Measurements from ENCODE around the gene CRADD.

CRADD gene

DNA sequence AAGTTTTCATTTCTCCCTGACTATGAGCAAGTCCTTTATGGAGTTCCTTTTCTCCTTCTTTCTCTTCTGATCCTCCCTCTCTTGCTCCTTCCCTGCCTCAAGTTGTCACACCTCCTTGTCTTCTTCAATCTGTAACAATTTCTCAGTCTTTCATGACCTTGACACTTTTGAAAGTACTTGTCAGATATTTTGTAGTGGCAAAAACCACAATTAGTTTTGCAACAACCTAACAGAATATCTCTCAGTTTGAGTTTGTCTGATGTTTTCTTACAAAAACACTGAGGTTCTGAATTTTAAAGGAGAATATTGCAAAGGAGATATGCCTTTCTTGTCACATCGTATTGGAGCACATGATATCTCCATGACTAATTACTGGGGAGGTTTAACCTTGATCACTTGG is 4.1 kb upstream of the CRADD start:
- DNase-seq: no peak

DNA sequence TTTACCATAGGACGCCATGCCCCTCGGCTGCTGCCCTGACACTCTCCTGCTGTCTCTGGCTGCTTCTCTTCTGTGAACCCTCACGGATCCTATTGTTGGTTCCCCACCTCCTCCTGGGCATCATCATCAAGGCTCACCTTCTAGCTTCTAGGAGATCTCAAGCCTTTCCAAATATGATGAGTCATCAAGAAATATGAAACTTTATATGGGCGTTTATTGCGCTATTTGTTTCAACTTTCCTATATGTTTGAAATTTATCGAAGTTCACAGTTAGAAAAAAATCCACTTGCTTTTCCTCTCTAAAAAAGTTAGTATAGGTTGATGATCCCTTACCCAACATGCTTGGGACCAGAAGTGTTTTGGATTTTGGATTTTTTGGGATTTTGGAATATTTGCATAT is 2.8 kb upstream of the CRADD start:
- no peak for DNase-seq

DNA sequence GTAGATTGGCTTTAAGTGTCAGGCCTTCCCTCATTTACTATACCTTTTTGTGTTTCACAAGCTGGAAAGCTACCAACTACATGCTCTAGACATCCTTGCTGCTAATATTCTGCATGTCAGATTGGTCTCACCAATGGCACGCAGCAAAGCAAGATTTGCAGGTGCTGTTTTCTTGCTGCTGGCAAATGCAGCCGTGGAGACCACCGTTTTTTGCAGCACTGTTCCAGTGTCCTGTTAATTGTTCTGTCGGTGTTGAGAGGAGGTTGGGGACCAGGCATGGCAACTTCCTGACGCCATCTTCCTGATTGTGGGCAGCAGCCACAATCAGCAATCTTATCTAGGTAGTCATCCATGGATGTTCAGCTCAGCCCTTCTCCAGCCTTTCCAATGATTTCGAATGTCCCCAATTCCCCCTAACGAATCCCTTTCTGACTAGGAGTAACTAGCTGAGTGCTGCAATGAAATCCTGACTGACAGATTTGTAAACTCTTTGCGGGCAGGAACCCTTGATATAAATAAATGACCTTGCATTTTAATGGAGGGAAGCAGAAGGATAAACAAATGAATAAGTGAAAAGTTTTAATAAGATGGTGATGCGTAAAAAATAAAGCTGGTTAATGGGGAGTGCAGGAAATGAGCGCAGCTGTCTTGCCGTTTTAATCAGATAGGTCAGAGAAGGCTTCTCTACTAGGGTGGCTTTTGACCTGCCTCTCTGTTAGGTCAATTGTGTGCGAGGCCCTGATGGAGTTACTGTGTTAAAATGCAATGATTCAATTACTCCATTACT is 574 bp upstream of the CRADD start:
- DNase-seq: no peak

DNA sequence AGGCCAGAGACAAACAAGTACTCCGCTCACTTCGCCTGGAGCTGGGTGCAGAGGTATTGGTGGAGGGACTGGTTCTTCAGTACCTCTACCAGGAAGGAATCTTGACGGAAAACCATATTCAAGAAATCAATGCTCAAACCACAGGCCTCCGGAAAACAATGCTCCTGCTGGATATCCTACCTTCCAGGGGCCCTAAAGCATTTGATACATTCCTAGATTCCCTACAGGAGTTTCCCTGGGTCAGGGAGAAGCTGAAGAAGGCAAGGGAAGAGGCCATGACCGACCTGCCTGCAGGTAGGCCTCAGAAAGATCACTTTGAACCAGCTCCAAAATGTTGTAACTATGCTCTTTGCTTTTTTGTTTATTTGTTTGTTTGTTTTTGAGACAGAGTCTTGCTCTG is 1.6 kb downstream of the CRADD start:
- no peak for DNase-seq

DNA sequence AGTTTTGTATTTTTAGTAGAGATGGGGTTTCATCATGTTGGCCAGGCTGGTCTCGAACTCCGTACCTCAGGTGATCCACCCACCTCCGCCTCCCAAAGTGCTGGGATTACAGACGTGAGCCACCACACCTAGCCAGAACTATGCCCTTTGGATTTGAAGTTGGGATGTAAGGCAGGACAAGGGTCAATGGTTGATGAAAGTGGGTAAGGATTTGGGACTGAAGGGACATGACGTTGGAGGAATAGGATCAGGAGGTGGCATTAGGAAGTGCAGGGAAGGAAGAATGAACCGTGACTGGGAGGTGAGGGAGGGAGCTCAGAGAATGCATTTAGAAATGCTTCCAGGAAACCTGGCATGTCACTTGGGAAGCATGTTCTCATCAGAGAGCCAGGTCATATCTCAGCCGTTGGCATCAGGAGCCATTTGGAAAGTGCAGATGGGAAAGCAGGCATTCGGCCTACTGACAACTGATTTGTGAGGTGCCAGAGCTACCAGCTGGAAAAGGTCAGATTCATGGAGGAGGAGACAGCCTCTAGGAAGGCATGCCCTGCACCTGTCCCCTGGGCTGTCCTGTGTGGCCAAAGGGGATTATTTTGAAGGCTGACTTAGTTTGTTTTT is 2.2 kb downstream of the CRADD start:
- DNase-seq: no peak

DNA sequence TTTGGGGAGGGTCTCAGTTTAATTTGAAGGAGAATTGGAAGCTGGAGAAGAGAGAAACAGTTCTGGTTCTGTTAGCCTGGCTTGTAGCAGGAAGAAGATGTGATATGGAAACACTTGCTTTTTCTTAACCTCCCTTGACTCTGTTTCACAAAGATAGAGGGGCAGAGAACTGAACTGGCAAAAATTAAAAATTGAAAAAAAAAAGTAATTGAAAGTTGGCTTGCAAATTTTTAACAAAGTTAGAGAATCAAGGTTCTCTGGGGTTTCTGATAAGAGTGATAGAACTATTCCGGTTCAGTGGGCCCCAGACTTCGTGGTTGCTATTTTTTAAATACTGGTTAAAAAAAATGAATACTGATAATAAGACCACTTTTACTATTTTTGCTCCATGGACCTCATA is 2.8 kb downstream of the CRADD start:
- DNase-seq: no peak

DNA sequence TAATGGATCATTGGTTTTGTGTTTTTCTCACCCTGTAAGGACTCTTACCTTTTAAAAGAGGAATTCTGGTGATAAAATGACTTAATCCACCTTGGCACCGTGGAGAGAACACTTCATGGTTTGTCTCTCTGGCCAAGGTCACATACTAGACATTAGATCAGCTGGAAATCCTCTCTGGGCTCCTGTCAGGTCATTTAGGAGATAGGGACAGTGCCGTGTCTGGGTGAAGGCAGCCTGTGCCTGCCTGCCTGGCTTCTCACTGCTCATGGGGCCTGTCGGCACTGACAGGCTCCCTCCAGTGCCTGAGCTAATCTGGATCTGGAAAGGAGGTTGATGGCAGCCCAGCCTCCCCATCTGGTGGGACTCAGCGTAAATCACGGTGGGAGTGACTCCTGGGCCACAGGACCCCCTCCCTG is 5.7 kb downstream of the CRADD start:
- DNase-seq: no peak

DNA sequence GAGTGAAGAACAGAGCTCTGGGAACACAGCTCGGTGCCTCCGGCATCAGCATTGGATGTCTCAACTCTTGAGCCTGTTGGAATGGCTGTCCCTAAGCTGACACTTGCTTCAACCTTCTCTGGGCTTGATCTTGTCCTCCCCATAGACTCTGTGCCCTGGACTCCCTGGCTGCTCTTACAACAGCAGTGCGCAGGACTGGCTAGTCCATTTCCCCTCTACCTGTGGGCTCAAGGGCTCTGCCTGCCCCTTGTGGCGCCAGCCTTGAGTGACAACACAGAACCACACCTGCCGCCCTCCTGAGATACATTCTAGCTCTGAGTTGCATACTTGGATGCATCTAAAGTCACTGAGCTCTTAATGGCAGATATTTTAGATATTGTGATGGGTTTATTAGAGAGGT is 6.2 kb downstream of the CRADD start:
- no peak for DNase-seq

DNA sequence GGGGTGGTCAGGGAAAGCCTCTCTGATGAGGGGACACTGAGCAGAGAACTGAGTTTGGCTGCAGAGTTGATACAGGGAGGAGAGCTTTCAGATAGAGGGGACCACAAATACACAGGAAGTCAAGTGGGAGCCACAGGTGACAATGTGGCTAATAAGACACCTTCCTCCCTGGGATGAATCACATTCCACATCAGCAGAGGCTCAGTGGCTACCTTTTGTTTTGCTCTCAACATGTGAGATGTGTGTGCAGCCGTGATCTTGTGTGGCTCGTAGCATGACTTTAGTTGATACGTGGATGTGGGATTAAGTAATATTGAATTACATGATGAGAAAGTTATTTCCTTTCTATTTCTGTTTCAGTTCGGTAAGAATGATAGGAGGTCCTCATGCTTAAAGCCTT is 7.5 kb downstream of the CRADD start:
- DNase-seq: no peak

DNA sequence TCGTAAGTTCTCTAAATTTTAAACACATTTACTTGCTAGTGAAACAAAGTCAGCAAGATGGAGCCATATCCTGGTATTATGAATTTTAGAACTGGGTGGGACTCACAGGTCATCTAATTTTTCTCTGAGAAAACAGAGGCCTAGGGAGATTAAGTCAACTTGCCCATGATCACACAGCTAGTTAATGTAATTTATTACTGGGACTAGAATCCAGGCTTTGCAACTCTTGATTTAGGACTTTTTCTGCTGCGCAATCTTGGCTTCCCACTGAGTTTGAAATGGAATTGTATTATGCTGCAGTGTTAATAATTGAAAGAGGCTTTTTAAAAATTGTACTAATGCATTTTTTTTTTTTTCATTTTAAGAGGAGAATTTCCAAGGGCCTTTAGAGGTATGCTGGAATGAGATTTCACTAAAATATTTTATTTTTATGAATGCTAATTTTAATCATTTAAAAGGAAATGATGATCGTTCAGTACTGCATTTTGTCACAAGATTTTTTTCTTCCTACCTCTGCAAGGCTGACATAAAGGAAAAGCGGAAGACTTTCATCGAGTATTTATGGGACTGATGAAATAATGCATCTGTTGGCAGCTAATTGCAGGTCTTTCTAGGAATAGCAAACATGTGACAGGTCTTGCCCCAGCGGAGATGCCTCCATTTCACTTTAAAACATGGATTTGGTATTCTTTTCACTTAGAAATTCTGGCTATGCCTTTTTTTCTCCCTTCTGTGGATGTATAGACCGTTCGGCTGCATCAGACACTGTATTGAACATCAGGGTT is 9.6 kb downstream of the CRADD start:
- DNase-seq: no peak

DNA sequence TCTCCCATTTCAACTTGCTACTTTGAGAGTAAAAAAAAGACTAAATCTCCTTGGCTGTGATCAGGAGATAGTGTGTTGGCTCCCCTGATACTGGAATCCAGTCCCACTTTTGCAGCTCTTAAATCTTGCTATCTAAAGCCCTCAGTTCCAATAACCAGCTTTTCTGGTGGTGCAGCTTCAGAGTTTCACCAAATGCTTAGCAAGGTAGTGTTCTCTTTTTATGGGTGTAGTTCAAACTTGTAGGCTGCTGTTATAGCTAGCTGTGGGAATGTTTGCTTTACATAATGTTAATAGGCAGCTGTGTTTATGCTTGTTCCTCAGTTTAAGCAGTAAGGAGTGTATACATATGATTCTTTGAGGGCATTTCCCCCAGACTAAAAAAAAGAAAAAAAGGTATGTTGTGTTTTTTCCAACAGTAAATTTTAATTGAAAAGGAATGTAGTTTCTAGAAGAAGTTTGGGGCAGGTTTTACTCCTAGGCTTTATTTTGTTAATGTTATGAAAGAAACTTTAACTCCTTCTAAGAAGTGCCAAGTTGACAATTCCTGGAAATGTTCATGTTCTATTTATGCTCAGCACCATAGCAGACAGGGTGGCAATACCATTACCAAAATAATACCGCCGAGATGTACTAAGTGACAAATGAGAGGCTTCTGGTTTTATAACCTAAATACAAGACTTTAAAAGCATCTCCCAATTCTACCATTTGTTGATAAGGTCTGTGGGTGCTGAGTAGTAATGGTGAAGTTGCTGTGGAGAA is 12.1 kb downstream of the CRADD start:
- no peak for DNase-seq

DNA sequence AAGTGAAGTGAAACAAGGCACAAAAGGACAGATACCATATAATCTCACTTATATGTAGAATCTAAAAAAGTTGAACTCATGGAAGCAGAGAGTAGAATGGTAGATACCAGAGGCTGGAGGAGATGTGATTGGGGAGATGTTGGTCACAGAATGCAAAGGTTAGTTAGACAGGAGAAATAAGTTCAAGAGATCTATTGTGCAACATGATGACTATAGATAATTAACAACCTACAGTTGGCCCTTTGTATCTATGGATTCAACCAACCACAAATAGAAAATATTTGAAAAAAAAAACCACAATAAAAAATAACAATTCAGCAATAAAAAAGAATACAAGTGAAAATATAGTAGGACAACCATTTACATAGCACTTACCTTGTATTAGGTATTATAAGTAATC is 19.3 kb downstream of the CRADD start:
- no peak for DNase-seq

DNA sequence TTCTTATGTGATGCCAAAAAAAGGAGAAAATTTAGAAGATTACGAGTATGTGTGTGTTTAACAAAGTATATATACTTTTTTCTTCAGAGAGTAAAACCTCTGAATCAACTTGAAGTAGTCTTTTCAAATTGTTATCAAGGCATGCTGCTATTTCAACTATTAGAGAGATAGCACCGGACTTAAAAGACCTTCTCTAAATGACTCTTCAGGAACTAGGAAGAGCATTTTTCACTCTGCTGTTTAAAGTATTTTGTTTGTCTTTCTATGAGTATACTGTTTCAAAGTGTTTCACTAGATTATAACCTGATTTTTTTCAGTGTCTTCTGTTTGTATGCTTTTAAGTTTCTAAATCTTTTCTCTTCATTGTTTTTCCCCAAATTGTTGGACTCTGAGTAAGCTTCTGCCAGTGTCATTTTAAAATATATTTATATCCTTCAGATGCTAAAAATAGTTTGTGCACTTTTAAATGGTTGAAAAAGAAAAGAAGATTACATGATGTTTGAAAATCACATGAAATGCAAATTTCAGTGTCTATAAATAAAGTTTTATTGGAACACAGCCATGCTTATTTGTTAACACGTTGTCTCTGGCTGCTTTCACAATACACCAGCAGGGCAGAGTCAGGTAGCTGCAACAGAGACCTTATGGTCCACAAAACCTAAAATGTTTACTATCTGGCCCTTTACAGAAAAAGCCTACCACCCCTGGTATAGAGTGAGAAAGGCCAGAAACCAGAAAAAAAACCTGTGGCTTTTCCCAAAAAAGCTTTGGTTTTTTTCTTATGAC is 21.3 kb downstream of the CRADD start:
- DNase-seq: no peak

DNA sequence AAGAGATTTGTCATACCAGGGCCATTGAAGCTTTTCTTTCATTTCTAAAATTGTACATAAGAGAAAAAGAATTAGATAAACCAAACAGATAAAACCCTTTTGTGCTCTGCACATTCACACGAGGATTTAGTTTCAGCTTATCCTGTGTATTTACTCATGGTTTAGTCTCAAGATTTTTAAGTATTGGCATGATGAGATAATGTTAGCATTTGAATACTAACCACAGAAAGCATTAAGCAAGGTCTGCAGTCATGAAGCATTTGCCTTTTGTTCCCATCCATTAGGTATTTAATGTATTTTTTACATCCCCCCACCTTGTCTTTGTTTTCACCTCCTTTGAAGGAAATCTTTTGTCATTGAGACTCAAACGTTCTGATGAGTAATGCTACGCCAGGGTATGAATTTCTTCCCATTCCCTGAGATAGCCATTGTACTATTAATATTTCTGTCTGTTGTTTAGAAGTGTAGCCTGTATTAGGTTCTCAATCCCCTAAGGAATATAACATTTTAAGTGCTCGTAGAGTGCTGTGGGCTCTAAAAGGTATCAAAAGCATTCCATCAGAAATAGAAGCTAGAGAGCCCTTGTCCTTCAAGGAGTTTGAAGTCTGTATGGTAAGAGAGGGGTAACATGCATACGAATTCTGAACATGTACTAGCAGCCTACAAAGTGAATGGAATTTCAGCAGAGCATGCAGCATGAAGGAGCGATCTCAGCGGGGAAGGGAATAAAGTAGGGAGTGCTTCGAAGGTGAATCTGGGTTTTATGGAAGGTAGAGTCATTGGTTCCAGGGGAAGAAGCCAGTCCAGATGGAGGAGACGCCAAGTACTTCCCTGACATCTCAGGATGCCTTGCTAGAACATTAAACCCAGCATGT is 22.3 kb downstream of the CRADD start:
- DNase-seq: no peak

DNA sequence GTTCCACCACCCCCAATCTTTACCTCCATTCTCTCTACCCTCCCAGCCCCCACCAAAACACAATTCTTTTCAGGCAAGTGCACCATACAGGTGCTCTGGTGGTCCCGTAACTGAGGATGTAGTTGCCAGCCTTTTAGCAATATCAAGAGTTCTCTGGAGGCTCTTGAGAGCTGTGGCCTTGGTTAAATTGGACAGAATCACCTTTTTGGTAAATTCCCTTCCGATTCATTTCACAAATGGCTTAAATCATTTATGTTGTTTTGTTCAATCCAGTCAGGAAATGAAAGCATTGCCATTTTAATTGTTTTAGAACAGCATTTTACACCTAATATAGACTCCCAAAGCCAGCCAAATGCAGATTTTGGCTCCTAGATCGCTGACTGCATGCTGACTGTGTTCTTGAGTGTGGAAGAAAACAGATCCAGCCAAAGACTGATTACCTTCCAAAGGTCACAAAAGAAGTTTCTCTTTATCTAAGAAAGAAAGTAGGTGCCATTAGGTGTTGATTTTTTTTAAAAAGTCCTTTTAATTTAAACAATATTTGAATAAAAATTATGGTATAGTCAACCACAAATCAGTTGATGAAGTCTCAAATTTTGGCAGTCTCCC is 25.6 kb downstream of the CRADD start:
- DNase-seq: no peak

DNA sequence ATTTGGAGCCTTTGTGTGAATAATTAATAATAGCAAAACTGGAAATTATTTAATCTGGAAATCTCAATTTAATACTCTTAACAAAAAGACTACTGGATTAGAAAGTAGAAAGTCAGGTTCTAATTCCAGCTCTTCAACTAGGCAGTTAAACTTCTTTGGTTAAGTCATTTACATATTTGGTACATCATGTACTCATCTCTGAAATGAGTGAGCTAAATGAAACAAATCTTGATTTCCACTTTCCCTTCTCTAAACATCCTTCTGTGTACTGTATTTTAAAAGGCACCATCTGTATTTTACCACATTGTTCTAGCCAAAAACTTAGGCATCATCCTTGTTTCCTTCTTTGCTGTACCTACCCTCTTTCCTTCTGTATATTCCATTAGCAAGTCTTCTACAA is 26.9 kb downstream of the CRADD start:
- no peak for DNase-seq

DNA sequence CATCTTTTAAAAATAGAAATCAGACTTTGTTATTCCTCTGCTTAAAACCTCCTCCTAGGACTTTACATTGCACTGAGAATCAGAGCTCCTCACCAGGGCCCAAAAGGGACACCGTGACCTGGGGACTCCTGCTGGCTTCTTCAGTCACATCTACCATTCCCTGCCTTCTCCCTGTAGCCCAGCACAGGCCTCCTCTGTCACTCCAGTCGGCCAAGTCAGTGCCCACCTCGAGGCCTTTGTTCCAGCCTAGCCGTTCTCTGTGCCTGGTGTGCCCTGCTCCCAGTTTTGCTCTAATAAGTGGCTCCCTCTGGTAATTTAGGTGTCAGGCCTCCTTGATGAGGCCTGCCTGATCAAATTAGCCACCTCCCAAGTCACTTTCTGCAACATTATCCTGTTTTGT is 27.4 kb downstream of the CRADD start:
- DNase-seq: no peak

DNA sequence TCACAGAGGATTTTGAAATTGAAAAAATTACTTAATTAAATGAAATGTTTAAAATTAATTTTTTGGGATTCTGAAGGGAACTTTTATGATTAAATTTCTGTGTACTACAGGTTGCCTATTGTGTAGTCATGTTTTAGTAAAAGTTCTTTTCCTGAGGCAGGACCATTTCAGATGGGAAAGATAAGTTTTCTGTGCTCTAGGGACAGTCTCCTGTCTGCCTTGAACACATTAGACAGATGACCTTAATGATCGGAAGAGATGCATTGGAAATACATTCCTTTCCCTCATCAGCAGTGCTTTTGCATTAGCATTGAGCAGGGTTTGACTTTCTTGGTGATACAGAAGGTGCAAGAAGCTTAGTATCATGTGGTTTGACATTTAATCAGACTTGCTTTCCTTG is 28.1 kb downstream of the CRADD start:
- DNase-seq: no peak

DNA sequence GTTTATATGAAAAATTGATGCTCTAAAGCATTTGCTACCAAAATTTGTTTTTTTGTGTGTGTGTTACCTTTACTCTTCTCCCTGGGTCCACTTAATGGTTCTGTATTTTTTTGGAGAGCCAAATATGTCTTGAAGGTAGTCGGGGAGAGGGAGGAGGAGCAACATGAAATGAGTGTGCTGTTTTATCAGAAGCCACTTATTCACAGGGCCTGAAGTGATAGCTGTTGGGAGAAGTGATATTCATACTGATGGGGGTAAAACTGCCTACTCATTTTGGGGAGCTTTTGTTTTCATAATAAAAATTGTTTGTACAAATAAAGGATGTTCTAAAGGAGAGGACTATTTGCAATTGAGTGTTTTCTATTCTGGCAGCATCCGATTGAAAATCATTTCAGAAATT is 29.2 kb downstream of the CRADD start:
- no peak for DNase-seq

DNA sequence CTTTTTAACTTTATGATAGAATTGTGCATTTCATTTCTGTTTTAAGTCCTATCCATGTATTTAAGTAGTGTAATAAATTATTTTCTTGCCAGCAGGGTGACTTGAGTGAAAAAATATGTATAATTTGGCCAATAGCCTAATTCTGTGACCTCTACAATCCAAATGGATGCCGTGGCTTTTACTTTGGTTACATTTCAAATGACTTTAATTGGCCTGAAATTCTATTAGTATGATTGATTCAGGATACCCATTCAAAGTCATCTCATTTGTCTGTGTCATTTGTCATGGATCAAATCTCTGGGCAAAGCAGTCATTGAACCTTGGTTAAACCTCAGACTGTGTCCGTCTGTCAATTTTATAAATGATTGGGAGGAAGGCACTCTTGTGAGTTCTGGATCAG is 29.6 kb downstream of the CRADD start:
- no peak for DNase-seq

DNA sequence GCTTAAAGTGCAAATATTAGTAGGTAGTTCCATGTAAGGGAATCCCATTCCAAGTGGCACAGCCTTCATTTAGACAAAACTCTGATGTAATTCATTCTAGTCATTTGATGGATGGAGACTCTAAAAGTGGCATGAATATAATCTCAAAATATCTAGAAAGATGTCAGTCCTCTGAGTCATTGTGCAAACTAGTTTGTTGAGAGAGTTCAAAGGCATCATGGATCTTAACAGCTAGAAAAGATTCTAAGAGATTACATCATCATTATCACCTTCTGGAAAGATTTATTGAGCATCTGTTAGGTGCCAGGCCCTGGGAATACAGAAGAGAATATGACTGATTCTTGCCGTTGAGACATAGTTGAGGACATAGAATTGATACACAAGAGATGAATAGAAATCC is 30.7 kb downstream of the CRADD start:
- no peak for DNase-seq

All from SIG-M5 (cell line).